H1 (cell line): Measurements from ENCODE around the gene CCDC13. TPM values are rescaled to one million over a fixed set of nuclear protein-coding genes. Genes with fewer than 3 reads are reported as not detected.
A peak's percentile ranks its signal among the peaks of the same experiment; 100 is the strongest.

Source experiments
- CTCF ChIA-PET: fragments of 300-600 bp; sonication (Branson Sonifier 250); formaldehyde crosslinking; loops from one replicate; lab custom pipeline; 2021; ENCODE audit not compliant: partially characterized antibody; lab: Charles Lee
- POLR2A ChIA-PET: fragments of 300-600 bp; sonication (Branson Sonifier 250); formaldehyde crosslinking; loops from one replicate; lab custom pipeline; 2021; ENCODE audit warnings: inconsistent platforms; ENCODE audit not compliant: partially characterized antibody; lab: Charles Lee
- DNase-seq, 2 experiments: peaks; one replicate each; pipeline versions ENCODE4 v3.0.0 to v3.0.0-alpha.2; 2010 to 2022; ENCODE audit warnings: low spot score in 2 of 2, low read depth in 1 of 2, mixed read lengths in 1 of 2
- FAIRE-seq: peaks from 2 replicates; lab custom pipeline; 2011; peaks lifted over from hg19 to GRCh38; lab: Jason Lieb, UNC
- H2AFZ ChIP-seq: 2 replicates; pipeline ENCODE4 v1.8.1; 2012; ENCODE audit warnings: low read length, inconsistent platforms
- H2AK5ac ChIP-seq: 2 replicates; pipeline ENCODE4 v1.6.1; 2013; ENCODE audit warnings: low read depth, low read length
- H2BK120ac ChIP-seq: replicated peaks from 2 replicates; pipeline ENCODE3; 2013; ENCODE audit warnings: low read depth, low read length, inconsistent platforms
- H2BK12ac ChIP-seq: 2 replicates; pipeline ENCODE4 v1.6.1; 2013; ENCODE audit warnings: low read depth, low read length
- H2BK15ac ChIP-seq: 2 replicates; pipeline ENCODE4 v1.6.1; 2013; ENCODE audit warnings: low read length
- H2BK20ac ChIP-seq: 2 replicates; pipeline ENCODE4 v1.6.1; 2013; ENCODE audit warnings: low read length
- H2BK5ac ChIP-seq: 2 replicates; pipeline ENCODE4 v1.6.1; 2013; ENCODE audit warnings: low read depth, low read length
- H3K14ac ChIP-seq: 2 replicates; pipeline ENCODE4 v1.6.1; 2013; ENCODE audit warnings: inconsistent platforms; ENCODE audit not compliant: insufficient read length
- H3K18ac ChIP-seq: 2 replicates; pipeline ENCODE4 v1.6.1; 2013; ENCODE audit warnings: low read length; ENCODE audit errors: extremely low read depth
- H3K23ac ChIP-seq: 2 replicates; pipeline ENCODE4 v1.6.1; 2013; ENCODE audit warnings: inconsistent platforms; ENCODE audit not compliant: insufficient read length
- H3K23me2 ChIP-seq: 2 replicates; pipeline ENCODE4 v1.6.1; 2013; ENCODE audit warnings: low read depth, low read length
- H3K27ac ChIP-seq: 2 replicates; pipeline ENCODE4 v1.6.1; 2011; ENCODE audit warnings: low read depth, low read length, inconsistent platforms
- H3K27me3 ChIP-seq, 4 experiments: replicated peaks in 1 of 4; 1 replicate in 1 of 4; 2 replicates in 3 of 4; pipeline versions ENCODE4 v1.6.1 to v1.8.1; 2011 to 2013; ENCODE audit warnings: low read length in 3 of 4, mild to moderate bottlenecking in 3 of 4, inconsistent platforms in 2 of 4, mixed read lengths in 2 of 4, moderate library complexity in 1 of 4; ENCODE audit not compliant: control insufficient read depth in 3 of 4, insufficient read depth in 3 of 4; ENCODE audit errors: extremely low read depth in 1 of 4
- H3K36me3 ChIP-seq, 4 experiments: 2 replicates each; pipeline versions ENCODE4 v1.6.1 to v1.8.1; 2011 to 2013; ENCODE audit warnings: mild to moderate bottlenecking in 4 of 4, low read length in 3 of 4, moderate library complexity in 2 of 4, control low read depth in 1 of 4, inconsistent platforms in 1 of 4; ENCODE audit not compliant: insufficient read depth in 4 of 4, control insufficient read depth in 2 of 4
- H3K4ac ChIP-seq: replicated peaks from 2 replicates; pipeline ENCODE3; 2013; ENCODE audit warnings: low read length, low read depth, mixed read lengths, inconsistent platforms; ENCODE audit not compliant: insufficient read length
- H3K4me1 ChIP-seq, 4 experiments: replicated peaks in 1 of 4; 1 replicate in 1 of 4; 2 replicates in 3 of 4; pipeline versions ENCODE4 v1.6.1 to v1.8.1; 2011 to 2013; ENCODE audit warnings: low read length in 3 of 4, inconsistent platforms in 2 of 4, mixed read lengths in 1 of 4; ENCODE audit not compliant: insufficient read depth in 4 of 4, control insufficient read depth in 3 of 4
- H3K4me2 ChIP-seq, 2 experiments: 2 replicates each; pipeline versions ENCODE4 v1.6.1 to v1.8.1; 2011 to 2013; ENCODE audit warnings: low read depth in 2 of 2, low read length in 2 of 2, control low read depth in 1 of 2, inconsistent platforms in 1 of 2, mild to moderate bottlenecking in 1 of 2; ENCODE audit not compliant: insufficient read depth in 1 of 2
- H3K4me3 ChIP-seq, 4 experiments: fragments of 200-600, 300-600 bp in 1 of 4; sonication (generic), shearing (Covaris generic), sonication (Bioruptor Twin) in 1 of 4; 2 replicates each; pipeline versions ENCODE4 v1.5.1 to v1.8.1; 2011 to 2016; ENCODE audit warnings: low read length in 4 of 4, low read depth in 3 of 4, control low read depth in 2 of 4, inconsistent platforms in 2 of 4, mild to moderate bottlenecking in 2 of 4, mixed read lengths in 1 of 4, moderate library complexity in 1 of 4; ENCODE audit not compliant: insufficient read depth in 2 of 4; ENCODE audit errors: extremely low read depth in 1 of 4
- H3K56ac ChIP-seq: replicated peaks from 2 replicates; pipeline ENCODE3; 2013; ENCODE audit warnings: low read depth, mild to moderate bottlenecking, mixed read lengths, low read length, inconsistent platforms; ENCODE audit not compliant: insufficient read length
- H3K79me1 ChIP-seq: 2 replicates; pipeline ENCODE4 v1.6.1; 2013; ENCODE audit warnings: low read depth, low read length, control low read depth
- H3K79me2 ChIP-seq, 2 experiments: 2 replicates each; pipeline versions ENCODE4 v1.6.1 to v1.8.1; 2012 to 2013; ENCODE audit warnings: low read length in 2 of 2, mild to moderate bottlenecking in 2 of 2, inconsistent platforms in 1 of 2; ENCODE audit not compliant: insufficient read depth in 2 of 2, control insufficient read depth in 1 of 2
- H3K9ac ChIP-seq, 4 experiments: replicated peaks in 1 of 4; 1 replicate in 1 of 4; 2 replicates in 3 of 4; pipeline versions ENCODE4 v1.6.1 to v1.8.1; 2011 to 2013; ENCODE audit warnings: low read depth in 3 of 4, low read length in 3 of 4, control low read depth in 2 of 4, mild to moderate bottlenecking in 2 of 4, moderate library complexity in 2 of 4, inconsistent platforms in 1 of 4; ENCODE audit errors: extremely low read depth in 1 of 4
- H3K9me3 ChIP-seq, 2 experiments: 2 replicates each; pipeline versions ENCODE4 v1.6.1 to v1.8.1; 2012 to 2013; ENCODE audit warnings: mild to moderate bottlenecking in 2 of 2, moderate library complexity in 2 of 2, control low read depth in 1 of 2, inconsistent platforms in 1 of 2, low read depth in 1 of 2, low read length in 1 of 2, mixed read lengths in 1 of 2; ENCODE audit not compliant: insufficient read depth in 2 of 2
- H4K20me1 ChIP-seq, 2 experiments: replicated peaks in 1 of 2; 2 replicates each; pipeline versions ENCODE3 to v1.8.1; 2011 to 2013; ENCODE audit warnings: inconsistent platforms in 2 of 2, low read length in 2 of 2, mild to moderate bottlenecking in 1 of 2; ENCODE audit not compliant: insufficient read depth in 2 of 2, control insufficient read depth in 1 of 2
- H4K5ac ChIP-seq: 2 replicates; pipeline ENCODE4 v1.6.1; 2013; ENCODE audit warnings: low read length, low read depth, mixed read lengths, inconsistent platforms; ENCODE audit not compliant: insufficient read length
- H4K8ac ChIP-seq: 2 replicates; pipeline ENCODE4 v1.8.0; 2013; ENCODE audit warnings: mild to moderate bottlenecking, moderate library complexity, low read length, inconsistent platforms; ENCODE audit not compliant: insufficient read depth; ENCODE audit errors: extremely low read depth
- H4K91ac ChIP-seq: replicated peaks from 2 replicates; pipeline ENCODE3; 2013; ENCODE audit warnings: low read length, mixed read lengths, inconsistent platforms; ENCODE audit not compliant: insufficient read length
- ASH2L ChIP-seq: fragments of 200-600, 300-600 bp; sonication (generic); IDR thresholded peaks from one replicate; pipeline ENCODE4 v1.7.1; 2017; ENCODE audit warnings: low read length
- CBX5 ChIP-seq: fragments of 300-800, 300-1000 bp; sonication (generic); IDR thresholded peaks from 2 replicates; pipeline ENCODE4 v1.7.1; 2016; ENCODE audit warnings: antibody characterized with exemption, low read length, low read depth
- CBX8 ChIP-seq: fragments of 300-800, 300-1000 bp; sonication (generic); IDR thresholded peaks from 2 replicates; pipeline ENCODE4 v1.7.1; 2016; ENCODE audit warnings: low read depth, low read length, borderline replicate concordance
- EZH2 ChIP-seq: fragments of 200-600 bp; sonication (generic); IDR thresholded peaks from 2 replicates; pipeline ENCODE4 v1.7.1; 2012; ENCODE audit warnings: low read depth, mild to moderate bottlenecking, moderate library complexity, low read length, inconsistent platforms; ENCODE audit not compliant: severe bottlenecking
- POU5F1 ChIP-seq: IDR thresholded peaks from 2 replicates; pipeline ENCODE4 v1.6.1; 2011; ENCODE audit warnings: low read depth, mild to moderate bottlenecking, low read length, moderate library complexity
- TEAD4 ChIP-seq: IDR thresholded peaks from 2 replicates; pipeline ENCODE4 v1.6.1; 2012; ENCODE audit warnings: low read depth, low read length, inconsistent platforms, mixed read lengths
- WGBS, 2 experiments: shearing (Covaris generic) in 1 of 2; methylation state at CpG; one replicate each; pipeline versions ENCODE4 v1.1.6 to v1.1.7; 2013 to 2015; ENCODE audit warnings: low lambda C conversion rate in 2 of 2, mixed read lengths in 2 of 2, inconsistent platforms in 1 of 2, low coverage in 1 of 2, missing lambda C conversion rate in 1 of 2; ENCODE audit not compliant: insufficient replicate concordance in 2 of 2, insufficient coverage in 1 of 2, insufficient read length in 1 of 2; ENCODE audit errors: extremely low coverage in 1 of 2, missing lambda C conversion rate in 1 of 2; 5-methylcytosine and 5-hydroxymethylcytosine counted together
- polyA plus RNA-seq, 7 experiments: library from polyadenylated mRNA; depleted of rRNA in 3 of 7; stranded (reverse) in 5 of 7; unstranded in 2 of 7; fragments of >200 nt in 5 of 7; fragments of 200-250 nt in 2 of 7; gene quantifications; 1 replicate in 5 of 7; 2 replicates in 1 of 7; 4 replicates in 1 of 7; pipeline versions ENCODE4 v1.2.1 to v1.2.3, GENCODE V29; 2011 to 2013; ENCODE audit warnings: missing spikeins in 2 of 7, mixed read lengths in 2 of 7
- total RNA-seq: library from RNA; stranded (reverse); fragmentation: NEBNext Ultra II Directional; extraction: Animal tissue kit (Norgen Biotek cat#: 25700); gene quantifications from 2 replicates; pipeline ENCODE4 v1.2.1, GENCODE V29; 2021
- TF ChIP-seq, protein P1 (sequence below), 3 experiments: IDR thresholded peaks; 1 replicate in 2 of 3; 2 replicates in 1 of 3; pipeline versions ENCODE4 v1.5.1 to v1.6.1; 2011; ENCODE audit warnings: low read length in 3 of 3, mild to moderate bottlenecking in 3 of 3, inconsistent platforms in 2 of 3, low read depth in 1 of 3, moderate library complexity in 1 of 3; ENCODE audit not compliant: insufficient read depth in 1 of 3; ENCODE audit errors: control extremely low read depth in 1 of 3
- TF ChIP-seq, protein P2 (sequence below): IDR thresholded peaks from 2 replicates; pipeline ENCODE4 v1.6.1; 2012; ENCODE audit warnings: inconsistent platforms
- TF ChIP-seq, protein P3 (sequence below): IDR thresholded peaks from 2 replicates; pipeline ENCODE4 v1.6.1; 2012; ENCODE audit warnings: inconsistent platforms

Gene CCDC13
- total and polyA plus RNA-seq, 2 of the 8 experiments (the other 6 are each of a cell fraction or from before 2014, with no cell fraction given), result 0.06 TPM; not detected in 1

DNA sequence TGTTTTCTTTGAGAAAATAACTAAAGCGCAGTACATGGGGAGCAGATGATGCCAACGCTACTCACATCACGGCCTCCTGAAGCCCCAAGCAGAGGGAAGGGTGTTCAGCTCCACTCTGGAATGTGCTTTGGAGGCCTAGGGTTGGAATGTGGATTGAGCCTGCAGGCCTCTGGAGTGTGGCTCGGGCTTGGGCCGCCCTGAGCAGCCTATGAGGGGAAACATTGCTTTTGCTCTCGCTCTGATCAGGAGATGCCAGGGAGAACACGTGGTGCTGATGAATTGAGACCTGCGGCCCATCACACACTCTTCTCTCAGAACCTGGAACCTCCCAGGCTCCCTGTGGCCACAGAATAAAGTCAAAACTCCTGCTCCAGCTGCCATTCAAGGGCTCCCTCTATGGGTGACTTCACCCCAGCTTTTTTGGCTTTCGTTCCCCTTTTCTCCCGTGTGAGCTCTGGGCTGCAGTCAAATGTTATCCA, 23.3 kb downstream of the CCDC13 start:
- Histone ChIP-seq H4K91ac (no peak overlapping the region), H3K18ac (no peak overlapping the region), H2BK20ac (0 out of 2 replicates have a peak overlapping the region, but pooled peaks have one; percentile 10), H3K4me3 (no peak overlapping the region), H3K36me3 (no peaks in the 10 kb centered on the region), H3K9ac (no peak overlapping the region), H3K79me2 (no peaks in the 10 kb centered on the region), H3K4me2 (no peak overlapping the region), H3K56ac (no peak overlapping the region), H3K79me1 (no peaks in the 10 kb centered on the region), H3K4ac (no peak overlapping the region), H4K5ac (no peak overlapping the region), H3K23me2 (no peaks in the 10 kb centered on the region), H3K27ac (no peak overlapping the region), H2BK120ac (no peak overlapping the region), H4K8ac (0 out of 2 replicates have a peak overlapping the region, but pooled peaks have one; percentile 80), H3K9me3 (no peaks in the 10 kb centered on the region), H4K20me1 (peaks cover 0 to 2% of the 10 kb centered on the region in 2 experiments), H3K27me3 (no peaks in the 10 kb centered on the region; a peak in 2 of 7 replicates), H2BK12ac (no peak overlapping the region), H2AK5ac (no peak overlapping the region), H2BK15ac (no peak overlapping the region), H2BK5ac (no peak overlapping the region), H3K23ac (no peak overlapping the region), H2AFZ (no peak overlapping the region; the same call in 1 of the 2 replicates), H3K4me1 (peaks cover 0 to 11% (median 4%) of the 10 kb centered on the region in 4 experiments; a peak in 5 of 7 replicates), H3K14ac (no peak overlapping the region)
- POLR2A ChIA-PET, result interaction anchor here (0.9 to 1.4 kb wide), 2 partner anchors 54 to 96 kb away, joined by 3 to 4 read pairs; no protein-coding TSS in a partner anchor
- peak; percentile 32 for FAIRE-seq
- CTCF ChIA-PET, result interaction anchor here (0.7 to 4.4 kb wide), 36 partner anchors 8 to 371 kb away, joined by 3 to 31 read pairs (median 5); partner anchors contain the start of genes HHATL and KLHL40
- DNase-seq, result no peak
- WGBS, 2 experiments, result 58% methylated on average over 10 of the region's 10 CpGs; no CpG with 5 or more reads in 1 of the 2 experiments
- no peak for TF ChIP-seq POU5F1
- TF ChIP-seq, protein P1, sequence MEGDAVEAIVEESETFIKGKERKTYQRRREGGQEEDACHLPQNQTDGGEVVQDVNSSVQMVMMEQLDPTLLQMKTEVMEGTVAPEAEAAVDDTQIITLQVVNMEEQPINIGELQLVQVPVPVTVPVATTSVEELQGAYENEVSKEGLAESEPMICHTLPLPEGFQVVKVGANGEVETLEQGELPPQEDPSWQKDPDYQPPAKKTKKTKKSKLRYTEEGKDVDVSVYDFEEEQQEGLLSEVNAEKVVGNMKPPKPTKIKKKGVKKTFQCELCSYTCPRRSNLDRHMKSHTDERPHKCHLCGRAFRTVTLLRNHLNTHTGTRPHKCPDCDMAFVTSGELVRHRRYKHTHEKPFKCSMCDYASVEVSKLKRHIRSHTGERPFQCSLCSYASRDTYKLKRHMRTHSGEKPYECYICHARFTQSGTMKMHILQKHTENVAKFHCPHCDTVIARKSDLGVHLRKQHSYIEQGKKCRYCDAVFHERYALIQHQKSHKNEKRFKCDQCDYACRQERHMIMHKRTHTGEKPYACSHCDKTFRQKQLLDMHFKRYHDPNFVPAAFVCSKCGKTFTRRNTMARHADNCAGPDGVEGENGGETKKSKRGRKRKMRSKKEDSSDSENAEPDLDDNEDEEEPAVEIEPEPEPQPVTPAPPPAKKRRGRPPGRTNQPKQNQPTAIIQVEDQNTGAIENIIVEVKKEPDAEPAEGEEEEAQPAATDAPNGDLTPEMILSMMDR (IDR thresholded peaks at IDR 0.05; ENCODE audit: control extremely low read depth in 1 of 3, insufficient read depth in 1 of 3, low read depth in 1 of 3, low read length in 3 of 3), result peak; percentile 52 to 75 (median 64)
- TF ChIP-seq, protein P2, sequence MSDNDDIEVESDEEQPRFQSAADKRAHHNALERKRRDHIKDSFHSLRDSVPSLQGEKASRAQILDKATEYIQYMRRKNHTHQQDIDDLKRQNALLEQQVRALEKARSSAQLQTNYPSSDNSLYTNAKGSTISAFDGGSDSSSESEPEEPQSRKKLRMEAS, result peak; percentile 66
- no peak for TF ChIP-seq CBX8
- TF ChIP-seq CBX5, result no peak
- TF ChIP-seq ASH2L, result peak; percentile 29
- TF ChIP-seq EZH2, result no peak
- peak; percentile 74 for TF ChIP-seq TEAD4
- TF ChIP-seq, protein P3, sequence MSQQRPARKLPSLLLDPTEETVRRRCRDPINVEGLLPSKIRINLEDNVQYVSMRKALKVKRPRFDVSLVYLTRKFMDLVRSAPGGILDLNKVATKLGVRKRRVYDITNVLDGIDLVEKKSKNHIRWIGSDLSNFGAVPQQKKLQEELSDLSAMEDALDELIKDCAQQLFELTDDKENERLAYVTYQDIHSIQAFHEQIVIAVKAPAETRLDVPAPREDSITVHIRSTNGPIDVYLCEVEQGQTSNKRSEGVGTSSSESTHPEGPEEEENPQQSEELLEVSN, result peak; percentile 33; the same call in 1 of the 2 replicates
